HepG2 (cell line): ENCODE data around the gene OR6C2. TPM values are rescaled to one million over a fixed set of nuclear protein-coding genes. Genes with fewer than 3 reads are reported as not detected.

Experiments used
- ATAC-seq: fragments of 200-7000 bp; cut with Tn5 transposase; 3 replicates; pipeline ENCODE4 v1.9.1; 2020; ENCODE audit warnings: mild to moderate bottlenecking, moderate library complexity
- BruUV-seq: library from RNA; stranded (reverse); fragments of 400-500 nt; replicated peaks from 2 replicates; lab custom pipeline; 2021; lab: Mats Ljungman, UMichigan
- CTCF ChIA-PET: fragments of 300-600 bp; formaldehyde crosslinking; extraction: SDS; loops from one replicate; lab custom pipeline; 2021; ENCODE audit warnings: low total read pairs, inconsistent platforms, low intra/inter-chr PET ratio; lab: Yijun Ruan, JAX
- POLR2A ChIA-PET: fragments of 350-600 bp; sonication (Branson Sonifier 250); formaldehyde crosslinking; loops from one replicate; lab custom pipeline; 2020; ENCODE audit warnings: antibody characterized with exemption, inconsistent platforms; lab: Yijun Ruan, JAX
- DNase-seq: peaks from one replicate; pipeline ENCODE4 v3.0.0-alpha.2; 2015; ENCODE audit warnings: low spot score
- FAIRE-seq: peaks from 3 replicates; lab custom pipeline; 2011; peaks lifted over from hg19 to GRCh38; lab: Jason Lieb, UNC
- H2AFZ ChIP-seq: one replicate; pipeline ENCODE4 v1.6.1; 2011; ENCODE audit warnings: low read length, inconsistent platforms
- H3K27ac ChIP-seq: fragments of 300-600 bp; 3 replicates; pipeline ENCODE4 v1.8.0; 2011; ENCODE audit warnings: mixed run types, mild to moderate bottlenecking, mixed read lengths, low read length, inconsistent platforms; ENCODE audit not compliant: insufficient read depth; ENCODE audit errors: extremely low read length
- H3K27me3 ChIP-seq, 2 experiments: fragments of 200-600 bp in 1 of 2; 2 replicates in 1 of 2; 3 replicates in 1 of 2; pipeline versions ENCODE4 v1.6.0 to v1.8.0; 2011; ENCODE audit warnings: low read length in 2 of 2, mild to moderate bottlenecking in 2 of 2, moderate library complexity in 2 of 2, inconsistent platforms in 1 of 2; ENCODE audit not compliant: insufficient read depth in 2 of 2, control insufficient read depth in 1 of 2
- H3K36me3 ChIP-seq, 2 experiments: fragments of 200-600 bp in 1 of 2; replicated peaks in 1 of 2; 2 replicates in 1 of 2; 3 replicates in 1 of 2; pipeline versions ENCODE4 v1.5.1 to v1.8.0; 2011; ENCODE audit warnings: low read length in 2 of 2, inconsistent platforms in 1 of 2; ENCODE audit not compliant: insufficient read depth in 2 of 2, control insufficient read depth in 1 of 2
- H3K4me1 ChIP-seq: 2 replicates; pipeline ENCODE4 v1.5.1; 2012; ENCODE audit warnings: low read length, inconsistent platforms; ENCODE audit not compliant: insufficient read depth
- H3K4me2 ChIP-seq: 2 replicates; pipeline ENCODE4 v1.6.0; 2011; ENCODE audit warnings: low read depth, low read length, inconsistent platforms
- H3K4me3 ChIP-seq, 3 experiments: fragments of 200-600 bp in 1 of 3; sonication (generic), shearing (Covaris generic) in 1 of 3; replicated peaks in 1 of 3; 2 replicates each; pipeline ENCODE4 v1.5.1; 2011 to 2016; ENCODE audit warnings: low read length in 3 of 3, inconsistent platforms in 2 of 3, low read depth in 2 of 3, mild to moderate bottlenecking in 2 of 3, control low read depth in 1 of 3, mixed read lengths in 1 of 3; ENCODE audit not compliant: insufficient read depth in 1 of 3
- H3K79me2 ChIP-seq: one replicate; pipeline ENCODE4 v1.6.1; 2011; ENCODE audit warnings: low read length, inconsistent platforms; ENCODE audit not compliant: insufficient read depth
- H3K9ac ChIP-seq: 2 replicates; pipeline ENCODE4 v1.6.0; 2011; ENCODE audit warnings: mild to moderate bottlenecking, low read depth, low read length, inconsistent platforms; ENCODE audit not compliant: insufficient read depth
- H3K9me3 ChIP-seq: 2 replicates; pipeline ENCODE4 v1.5.1; 2012; ENCODE audit warnings: mild to moderate bottlenecking, low read length
- H4K20me1 ChIP-seq: 2 replicates; pipeline ENCODE4 v1.6.0; 2011; ENCODE audit warnings: inconsistent platforms, mild to moderate bottlenecking, low read length, moderate library complexity; ENCODE audit not compliant: insufficient read depth
- MTA1 ChIP-seq: sonication (generic); formaldehyde crosslinking; IDR thresholded peaks from 2 replicates; pipeline ENCODE4 v1.4.0; 2020; ENCODE audit warnings: missing genetic modification reagents, mild to moderate bottlenecking, borderline replicate concordance
- NFYC ChIP-seq: IDR thresholded peaks from 2 replicates; pipeline ENCODE4 v1.6.1; 2016; ENCODE audit warnings: missing genetic modification reagents, missing compliant biosample characterization
- SATB2 ChIP-seq: sonication (generic); formaldehyde crosslinking; IDR thresholded peaks from 2 replicates; pipeline ENCODE4 v1.5.0; 2020; ENCODE audit warnings: missing genetic modification reagents
- ZNF12 ChIP-seq: sonication (generic); formaldehyde crosslinking; IDR thresholded peaks from 2 replicates; pipeline ENCODE4 v1.5.0; 2020; ENCODE audit warnings: missing genetic modification reagents
- WGBS: methylation state at CpG from one replicate; pipeline ENCODE4 v1.1.6; 2017; ENCODE audit warnings: low lambda C conversion rate; 5-methylcytosine and 5-hydroxymethylcytosine counted together
- in situ Hi-C: cut with HindIII; loops from 2 replicates; pipeline ENCODE4 v1.10.0; 2017; ENCODE audit warnings: low pct_unique_long_range_greater_than_20kb; ENCODE audit not compliant: extremely low pct_ligation_motif_present
- intact Hi-C: fragments of 100-400 bp; cut with micrococcal nuclease; formaldehyde crosslinking; loops from one replicate; pipeline ENCODE4 v1.10.0; 2022; ENCODE audit not compliant: unreplicated experiment
- polyA plus RNA-seq, 8 experiments: library from polyadenylated mRNA; depleted of rRNA in 3 of 8; stranded (reverse) in 7 of 8; unstranded in 1 of 8; fragments of >200 nt; fragmentation: Illumina TruSeq in 4 of 8; extraction: Trizol in 4 of 8; gene quantifications; 2 replicates each; pipeline versions ENCODE4 v1.2.1 to v1.2.3, GENCODE V29; 2011 to 2016; ENCODE audit warnings: low read depth in 4 of 8, missing spikeins in 1 of 8, mixed read lengths in 1 of 8; ENCODE audit not compliant: insufficient read depth in 1 of 8
- total RNA-seq, 5 experiments: library from RNA; depleted of rRNA; stranded (reverse); fragments of >200 nt; fragmentation: Illumina TruSeq; extraction: Trizol; gene quantifications; 2 replicates each; pipeline ENCODE4 v1.2.3, GENCODE V29; 2016; ENCODE audit warnings: low read depth in 1 of 5
- TF ChIP-seq, protein P1 (sequence below): sonication (generic); formaldehyde crosslinking; IDR thresholded peaks from 2 replicates; pipeline ENCODE4 v1.4.0; 2020; ENCODE audit warnings: missing genetic modification reagents
- TF ChIP-seq, protein P2 (sequence below), 2 experiments: IDR thresholded peaks; 2 replicates each; pipeline ENCODE4 v1.6.1; 2011 to 2012; ENCODE audit warnings: low read length in 2 of 2, borderline replicate concordance in 1 of 2, low read depth in 1 of 2, mild to moderate bottlenecking in 1 of 2, moderate library complexity in 1 of 2
- TF ChIP-seq, protein P3 (sequence below): sonication (generic); formaldehyde crosslinking; IDR thresholded peaks from 2 replicates; pipeline ENCODE4 v1.9.0; 2021; ENCODE audit warnings: mild to moderate bottlenecking, missing genetic modification reagents

Gene OR6C2
- total and polyA plus RNA-seq, 2 of the 13 experiments (the other 11 are each of a cell fraction or from before 2014, with no cell fraction given), result not detected

DNA sequence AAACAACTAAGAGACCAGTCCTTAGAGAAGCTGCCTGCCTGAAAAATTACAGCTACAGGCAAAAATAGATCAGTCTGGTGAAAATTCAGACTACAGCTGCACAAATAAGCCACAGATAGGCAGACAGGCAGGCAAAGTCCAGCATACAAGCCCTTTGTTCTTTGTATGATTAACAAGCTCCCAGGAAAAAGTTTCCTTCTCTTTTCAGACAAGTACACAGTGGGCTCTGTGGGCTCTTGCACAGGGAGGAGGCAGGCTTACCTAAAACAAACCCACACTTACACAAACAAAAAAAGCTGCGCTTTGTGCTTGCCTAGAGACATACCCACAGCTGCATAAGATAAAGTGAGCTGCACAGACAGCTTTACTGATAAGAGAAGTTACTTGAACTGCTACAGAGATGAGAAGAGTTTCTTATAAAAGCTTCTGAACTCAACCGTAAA is 56.0 kb downstream of the OR6C2 start:
- no peaks in the 10 kb centered on the region for H4K20me1 ChIP-seq
- H2AFZ ChIP-seq, result no peak overlapping the region
- no peaks in the 10 kb centered on the region for H3K9me3 ChIP-seq
- H3K9ac ChIP-seq, result peak overlapping the region; percentile 50
- FAIRE-seq (peak; percentile 91), DNase-seq (peak; percentile 98), ATAC-seq (peak; percentile 99)
- CTCF ChIA-PET, result no interaction called here
- peak overlapping the region; percentile 86 for H3K27ac ChIP-seq
- H3K4me1 ChIP-seq, result peaks cover 49% of the 10 kb centered on the region
- in situ Hi-C loops (no loop called here), intact Hi-C loops (loop anchor here (5.0 kb wide), 1 partner anchor 53 kb away; no protein-coding TSS in a partner anchor)
- H3K4me2 ChIP-seq, result peak overlapping the region; percentile 77
- no peaks in the 10 kb centered on the region for H3K79me2 ChIP-seq
- POLR2A ChIA-PET, result interaction anchor here (1.1 to 1.2 kb wide), 3 partner anchors 182 to 330 kb away, joined by 4 to 8 read pairs (median 4); partner anchors contain the start of genes BLOC1S1 and DNAJC14
- BruUV-seq, result no TSS peak
- no peaks in the 10 kb centered on the region for H3K36me3 ChIP-seq
- 0% methylated on average over 2 of the region's 2 CpGs for WGBS
- H3K27me3 ChIP-seq, result no peaks in the 10 kb centered on the region
- peak overlapping the region in 2 of 3 experiments; percentile 36 to 46; a peak in 2 of 6 replicates for H3K4me3 ChIP-seq
- TF ChIP-seq NFYC, result no peak
- TF ChIP-seq SATB2 (CRISPR knock-in tag), result no peak
- TF ChIP-seq, protein P1, sequence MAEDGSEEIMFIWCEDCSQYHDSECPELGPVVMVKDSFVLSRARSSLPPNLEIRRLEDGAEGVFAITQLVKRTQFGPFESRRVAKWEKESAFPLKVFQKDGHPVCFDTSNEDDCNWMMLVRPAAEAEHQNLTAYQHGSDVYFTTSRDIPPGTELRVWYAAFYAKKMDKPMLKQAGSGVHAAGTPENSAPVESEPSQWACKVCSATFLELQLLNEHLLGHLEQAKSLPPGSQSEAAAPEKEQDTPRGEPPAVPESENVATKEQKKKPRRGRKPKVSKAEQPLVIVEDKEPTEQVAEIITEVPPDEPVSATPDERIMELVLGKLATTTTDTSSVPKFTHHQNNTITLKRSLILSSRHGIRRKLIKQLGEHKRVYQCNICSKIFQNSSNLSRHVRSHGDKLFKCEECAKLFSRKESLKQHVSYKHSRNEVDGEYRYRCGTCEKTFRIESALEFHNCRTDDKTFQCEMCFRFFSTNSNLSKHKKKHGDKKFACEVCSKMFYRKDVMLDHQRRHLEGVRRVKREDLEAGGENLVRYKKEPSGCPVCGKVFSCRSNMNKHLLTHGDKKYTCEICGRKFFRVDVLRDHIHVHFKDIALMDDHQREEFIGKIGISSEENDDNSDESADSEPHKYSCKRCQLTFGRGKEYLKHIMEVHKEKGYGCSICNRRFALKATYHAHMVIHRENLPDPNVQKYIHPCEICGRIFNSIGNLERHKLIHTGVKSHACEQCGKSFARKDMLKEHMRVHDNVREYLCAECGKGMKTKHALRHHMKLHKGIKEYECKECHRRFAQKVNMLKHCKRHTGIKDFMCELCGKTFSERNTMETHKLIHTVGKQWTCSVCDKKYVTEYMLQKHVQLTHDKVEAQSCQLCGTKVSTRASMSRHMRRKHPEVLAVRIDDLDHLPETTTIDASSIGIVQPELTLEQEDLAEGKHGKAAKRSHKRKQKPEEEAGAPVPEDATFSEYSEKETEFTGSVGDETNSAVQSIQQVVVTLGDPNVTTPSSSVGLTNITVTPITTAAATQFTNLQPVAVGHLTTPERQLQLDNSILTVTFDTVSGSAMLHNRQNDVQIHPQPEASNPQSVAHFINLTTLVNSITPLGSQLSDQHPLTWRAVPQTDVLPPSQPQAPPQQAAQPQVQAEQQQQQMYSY (CRISPR knock-in tag), result no peak
- peak; percentile 76 for TF ChIP-seq ZNF12
- TF ChIP-seq, protein P2, sequence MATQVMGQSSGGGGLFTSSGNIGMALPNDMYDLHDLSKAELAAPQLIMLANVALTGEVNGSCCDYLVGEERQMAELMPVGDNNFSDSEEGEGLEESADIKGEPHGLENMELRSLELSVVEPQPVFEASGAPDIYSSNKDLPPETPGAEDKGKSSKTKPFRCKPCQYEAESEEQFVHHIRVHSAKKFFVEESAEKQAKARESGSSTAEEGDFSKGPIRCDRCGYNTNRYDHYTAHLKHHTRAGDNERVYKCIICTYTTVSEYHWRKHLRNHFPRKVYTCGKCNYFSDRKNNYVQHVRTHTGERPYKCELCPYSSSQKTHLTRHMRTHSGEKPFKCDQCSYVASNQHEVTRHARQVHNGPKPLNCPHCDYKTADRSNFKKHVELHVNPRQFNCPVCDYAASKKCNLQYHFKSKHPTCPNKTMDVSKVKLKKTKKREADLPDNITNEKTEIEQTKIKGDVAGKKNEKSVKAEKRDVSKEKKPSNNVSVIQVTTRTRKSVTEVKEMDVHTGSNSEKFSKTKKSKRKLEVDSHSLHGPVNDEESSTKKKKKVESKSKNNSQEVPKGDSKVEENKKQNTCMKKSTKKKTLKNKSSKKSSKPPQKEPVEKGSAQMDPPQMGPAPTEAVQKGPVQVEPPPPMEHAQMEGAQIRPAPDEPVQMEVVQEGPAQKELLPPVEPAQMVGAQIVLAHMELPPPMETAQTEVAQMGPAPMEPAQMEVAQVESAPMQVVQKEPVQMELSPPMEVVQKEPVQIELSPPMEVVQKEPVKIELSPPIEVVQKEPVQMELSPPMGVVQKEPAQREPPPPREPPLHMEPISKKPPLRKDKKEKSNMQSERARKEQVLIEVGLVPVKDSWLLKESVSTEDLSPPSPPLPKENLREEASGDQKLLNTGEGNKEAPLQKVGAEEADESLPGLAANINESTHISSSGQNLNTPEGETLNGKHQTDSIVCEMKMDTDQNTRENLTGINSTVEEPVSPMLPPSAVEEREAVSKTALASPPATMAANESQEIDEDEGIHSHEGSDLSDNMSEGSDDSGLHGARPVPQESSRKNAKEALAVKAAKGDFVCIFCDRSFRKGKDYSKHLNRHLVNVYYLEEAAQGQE (IDR thresholded peaks at IDR 0.05; ENCODE audit: borderline replicate concordance in 1 of 2, low read depth in 1 of 2, low read length in 2 of 2), result 0 out of 4 replicates have a peak, but pooled peaks of 1 of the 2 experiments have one; percentile 40
- no peak for TF ChIP-seq MTA1 (CRISPR knock-in tag)
- TF ChIP-seq, protein P3, sequence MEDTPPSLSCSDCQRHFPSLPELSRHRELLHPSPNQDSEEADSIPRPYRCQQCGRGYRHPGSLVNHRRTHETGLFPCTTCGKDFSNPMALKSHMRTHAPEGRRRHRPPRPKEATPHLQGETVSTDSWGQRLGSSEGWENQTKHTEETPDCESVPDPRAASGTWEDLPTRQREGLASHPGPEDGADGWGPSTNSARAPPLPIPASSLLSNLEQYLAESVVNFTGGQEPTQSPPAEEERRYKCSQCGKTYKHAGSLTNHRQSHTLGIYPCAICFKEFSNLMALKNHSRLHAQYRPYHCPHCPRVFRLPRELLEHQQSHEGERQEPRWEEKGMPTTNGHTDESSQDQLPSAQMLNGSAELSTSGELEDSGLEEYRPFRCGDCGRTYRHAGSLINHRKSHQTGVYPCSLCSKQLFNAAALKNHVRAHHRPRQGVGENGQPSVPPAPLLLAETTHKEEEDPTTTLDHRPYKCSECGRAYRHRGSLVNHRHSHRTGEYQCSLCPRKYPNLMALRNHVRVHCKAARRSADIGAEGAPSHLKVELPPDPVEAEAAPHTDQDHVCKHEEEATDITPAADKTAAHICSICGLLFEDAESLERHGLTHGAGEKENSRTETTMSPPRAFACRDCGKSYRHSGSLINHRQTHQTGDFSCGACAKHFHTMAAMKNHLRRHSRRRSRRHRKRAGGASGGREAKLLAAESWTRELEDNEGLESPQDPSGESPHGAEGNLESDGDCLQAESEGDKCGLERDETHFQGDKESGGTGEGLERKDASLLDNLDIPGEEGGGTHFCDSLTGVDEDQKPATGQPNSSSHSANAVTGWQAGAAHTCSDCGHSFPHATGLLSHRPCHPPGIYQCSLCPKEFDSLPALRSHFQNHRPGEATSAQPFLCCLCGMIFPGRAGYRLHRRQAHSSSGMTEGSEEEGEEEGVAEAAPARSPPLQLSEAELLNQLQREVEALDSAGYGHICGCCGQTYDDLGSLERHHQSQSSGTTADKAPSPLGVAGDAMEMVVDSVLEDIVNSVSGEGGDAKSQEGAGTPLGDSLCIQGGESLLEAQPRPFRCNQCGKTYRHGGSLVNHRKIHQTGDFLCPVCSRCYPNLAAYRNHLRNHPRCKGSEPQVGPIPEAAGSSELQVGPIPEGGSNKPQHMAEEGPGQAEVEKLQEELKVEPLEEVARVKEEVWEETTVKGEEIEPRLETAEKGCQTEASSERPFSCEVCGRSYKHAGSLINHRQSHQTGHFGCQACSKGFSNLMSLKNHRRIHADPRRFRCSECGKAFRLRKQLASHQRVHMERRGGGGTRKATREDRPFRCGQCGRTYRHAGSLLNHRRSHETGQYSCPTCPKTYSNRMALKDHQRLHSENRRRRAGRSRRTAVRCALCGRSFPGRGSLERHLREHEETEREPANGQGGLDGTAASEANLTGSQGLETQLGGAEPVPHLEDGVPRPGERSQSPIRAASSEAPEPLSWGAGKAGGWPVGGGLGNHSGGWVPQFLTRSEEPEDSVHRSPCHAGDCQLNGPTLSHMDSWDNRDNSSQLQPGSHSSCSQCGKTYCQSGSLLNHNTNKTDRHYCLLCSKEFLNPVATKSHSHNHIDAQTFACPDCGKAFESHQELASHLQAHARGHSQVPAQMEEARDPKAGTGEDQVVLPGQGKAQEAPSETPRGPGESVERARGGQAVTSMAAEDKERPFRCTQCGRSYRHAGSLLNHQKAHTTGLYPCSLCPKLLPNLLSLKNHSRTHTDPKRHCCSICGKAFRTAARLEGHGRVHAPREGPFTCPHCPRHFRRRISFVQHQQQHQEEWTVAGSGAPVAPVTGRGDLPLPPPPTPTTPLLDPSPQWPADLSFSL (CRISPR knock-in tag), result peak; percentile 88; the same call in 1 of the 2 replicates
